ENCODE measurements around the gene EGFL8. TPM values are rescaled to one million over a fixed set of nuclear protein-coding genes. Genes with fewer than 3 reads are reported as not detected.
"Not testable (repeated sequence)": the region's sequence is repeated elsewhere in the genome, so short reads cannot be mapped to it uniquely, and the experiment has no call there.

Gene EGFL8
- total RNA-seq, 1 donor from 2014 or later, result 6.1 TPM

GRCh38 chr6:32190054-32190851 lies 25.9 kb downstream of the EGFL8 start, which contains the start of gene PBX2:
TSS of gene PBX2 (minus strand) at chr6:32190202. CDS start at chr6:32189915, 287 bp downstream.
- intact Hi-C loops (cut with DNase I), result no loop called here

GRCh38 chr6:32190911-32191677 lies 26.7 kb downstream of the EGFL8 start:
- intact Hi-C loops (cut with DNase I), result no loop called here
- DNase-seq, result no peak
- ATAC-seq (ENCODE audit: poor library complexity), result no peak

More at GRCh38 chr6:32190054-32190851, 25.9 kb downstream of the EGFL8 start, which contains the start of gene PBX2:
- ATAC-seq (ENCODE audit: poor library complexity), result peak; percentile 76
- DNase-seq, result peak; percentile 92

- ATAC-seq (ENCODE audit: poor library complexity) (no peak), DNase-seq (no peak)
- intact Hi-C loops (cut with DNase I), result no loop called here
Observed at GRCh38 chr6:32191696-32192607, 27.6 kb downstream of the EGFL8 start.

GRCh38 chr6:32192608-32193039 lies 28.2 kb downstream of the EGFL8 start, which contains the start of gene GPSM3:
TSS of gene GPSM3 (minus strand) at chr6:32192643. CDS start at chr6:32192513, 130 bp downstream.
- DNase-seq (peak; percentile 81), ATAC-seq (ENCODE audit: poor library complexity) (no peak)
- intact Hi-C loops (cut with DNase I), result no loop called here

GRCh38 chr6:32193096-32193495 lies 28.7 kb downstream of the EGFL8 start:
- ATAC-seq (ENCODE audit: poor library complexity); intact Hi-C loops (cut with DNase I); DNase-seq: not testable (repeated sequence)

GRCh38 chr6:32194388-32194787 lies 30.0 kb downstream of the EGFL8 start:
- no peak for DNase-seq
- no peak for ATAC-seq (ENCODE audit: poor library complexity)
- intact Hi-C loops (cut with DNase I), result no loop called here

- no peak for ATAC-seq (ENCODE audit: poor library complexity)
- intact Hi-C loops (cut with DNase I), result no loop called here
- no peak for DNase-seq
Observed at GRCh38 chr6:32194825-32195651, 30.6 kb downstream of the EGFL8 start.

GRCh38 chr6:32195652-32195901 lies 31.2 kb downstream of the EGFL8 start:
- intact Hi-C loops (cut with DNase I), result no loop called here

GRCh38 chr6:32195902-32196681 lies 31.7 kb downstream of the EGFL8 start:
- intact Hi-C loops (cut with DNase I), result no loop called here
- ATAC-seq (ENCODE audit: poor library complexity), result peak; percentile 53
- DNase-seq, result peak; percentile 95

More at GRCh38 chr6:32195652-32195901, 31.2 kb downstream of the EGFL8 start:
- DNase-seq, result peak; percentile 100
- peak; percentile 90 for ATAC-seq (ENCODE audit: poor library complexity)

- peak; percentile 74 for DNase-seq
- intact Hi-C loops (cut with DNase I), result no loop called here
- no peak for ATAC-seq (ENCODE audit: poor library complexity)
Observed at GRCh38 chr6:32196682-32197616, 32.6 kb downstream of the EGFL8 start.

GRCh38 chr6:32198345-32198696 lies 33.9 kb downstream of the EGFL8 start:
- intact Hi-C loops (cut with DNase I), result no loop called here
- DNase-seq (no peak), ATAC-seq (ENCODE audit: poor library complexity) (no peak)

- no peak for DNase-seq
- intact Hi-C loops (cut with DNase I), result no loop called here
- ATAC-seq (ENCODE audit: poor library complexity), result no peak
Observed at GRCh38 chr6:32198866-32199265, 34.5 kb downstream of the EGFL8 start.

GRCh38 chr6:32200711-32201475 lies 36.5 kb downstream of the EGFL8 start:
- no peak for ATAC-seq (ENCODE audit: poor library complexity)
- no peak for DNase-seq
- intact Hi-C loops (cut with DNase I), result no loop called here

GRCh38 chr6:32202186-32202585 lies 37.8 kb downstream of the EGFL8 start:
- DNase-seq, result no peak
- no peak for ATAC-seq (ENCODE audit: poor library complexity)
- intact Hi-C loops (cut with DNase I), result no loop called here

- DNase-seq, result no peak
- ATAC-seq (ENCODE audit: poor library complexity), result no peak
- intact Hi-C loops (cut with DNase I), result no loop called here
Observed at GRCh38 chr6:32203426-32204267, 39.3 kb downstream of the EGFL8 start.
